K562 (cell line): ENCODE measurements around the gene ARHGAP42. TPM values are rescaled to one million over a fixed set of nuclear protein-coding genes. Genes with fewer than 3 reads are reported as not detected.
A peak's percentile ranks its signal among the peaks of the same experiment; 100 is the strongest.

ENCODE experiments used
- ATAC-seq: fragments of 200-7000 bp; cut with Tn5 transposase; 3 replicates; pipeline ENCODE4 v1.9.1; 2020; ENCODE audit warnings: moderate library complexity
- BruUV-seq: library from RNA; stranded (reverse); fragments of 400-500 nt; replicated peaks from 2 replicates; lab custom pipeline; 2021; lab: Mats Ljungman, UMichigan
- CTCF ChIA-PET: fragments of 300-600 bp; formaldehyde crosslinking; extraction: SDS; loops from one replicate; lab custom pipeline; 2021; ENCODE audit warnings: low intra/inter-chr PET ratio; lab: Yijun Ruan, JAX
- POLR2A ChIA-PET: fragments of 300-600, 350-650 bp; sonication (Branson Sonifier 250); formaldehyde crosslinking; extraction: SDS; loops from one replicate; lab custom pipeline; 2021; ENCODE audit warnings: antibody characterized with exemption, inconsistent platforms; lab: Yijun Ruan, JAX
- DNase-seq, 4 experiments: peaks; one replicate each; pipeline versions ENCODE4 v3.0.0 to v3.0.0-alpha.2; 2011 to 2018; ENCODE audit warnings: low spot score in 3 of 4, mixed read lengths in 3 of 4; ENCODE audit errors: extremely low read depth in 1 of 4
- FAIRE-seq: peaks from 2 replicates; lab custom pipeline; 2011; peaks lifted over from hg19 to GRCh38; lab: Jason Lieb, UNC
- H2AFZ ChIP-seq: 2 replicates; pipeline ENCODE4 v1.6.0; 2011; ENCODE audit warnings: low read depth, low read length, control low read depth, inconsistent platforms
- H3K27ac ChIP-seq: fragments of 200-600 bp; 3 replicates; pipeline ENCODE4 v1.8.0; 2011; ENCODE audit warnings: low read depth, mild to moderate bottlenecking, control low read depth, inconsistent platforms, low read length, moderate library complexity, mixed read lengths; ENCODE audit errors: extremely low read depth
- H3K27me3 ChIP-seq, 2 experiments: fragments of 300-600 bp in 1 of 2; 2 replicates in 1 of 2; 3 replicates in 1 of 2; pipeline versions ENCODE4 v1.6.0 to v1.8.0; 2011; ENCODE audit warnings: inconsistent platforms in 2 of 2, low read length in 2 of 2, mild to moderate bottlenecking in 1 of 2, mixed read lengths in 1 of 2, moderate library complexity in 1 of 2; ENCODE audit not compliant: control insufficient read depth in 2 of 2, insufficient read depth in 2 of 2
- H3K36me3 ChIP-seq: fragments of 300-600 bp; 3 replicates; pipeline ENCODE4 v1.8.0; 2011; ENCODE audit warnings: mild to moderate bottlenecking, low read length, inconsistent platforms; ENCODE audit not compliant: control insufficient read depth, insufficient read depth
- H3K4me1 ChIP-seq, 2 experiments: fragments of 200-600 bp in 1 of 2; replicated peaks in 1 of 2; 2 replicates in 1 of 2; 3 replicates in 1 of 2; pipeline versions ENCODE4 v1.5.1 to v1.8.0; 2011; ENCODE audit warnings: inconsistent platforms in 2 of 2, low read length in 2 of 2, mild to moderate bottlenecking in 1 of 2, mixed read lengths in 1 of 2, moderate library complexity in 1 of 2; ENCODE audit not compliant: control insufficient read depth in 2 of 2, insufficient read depth in 2 of 2
- H3K4me2 ChIP-seq: 2 replicates; pipeline ENCODE4 v1.6.1; 2011; ENCODE audit warnings: low read length, control low read depth, inconsistent platforms, mixed read lengths; ENCODE audit not compliant: insufficient read depth
- H3K4me3 ChIP-seq: fragments of 200-600 bp; sonication (generic), shearing (Covaris generic); 2 replicates; pipeline ENCODE4 v1.5.1; 2016; ENCODE audit warnings: control low read depth, inconsistent platforms
- H3K79me2 ChIP-seq: fragments of 200-600 bp; 3 replicates; pipeline ENCODE4 v1.8.0; 2011; ENCODE audit warnings: low read length, inconsistent platforms; ENCODE audit not compliant: control insufficient read depth, insufficient read depth
- H3K9ac ChIP-seq, 2 experiments: 2 replicates each; pipeline versions ENCODE4 v1.6.0 to v1.6.1; 2011; ENCODE audit warnings: low read depth in 2 of 2, low read length in 2 of 2, control low read depth in 1 of 2, inconsistent platforms in 1 of 2, mild to moderate bottlenecking in 1 of 2, mixed read lengths in 1 of 2; ENCODE audit not compliant: insufficient read depth in 1 of 2
- H3K9me1 ChIP-seq: one replicate; pipeline ENCODE4 v1.6.0; 2011; ENCODE audit warnings: inconsistent platforms, mild to moderate bottlenecking, low read length, moderate library complexity; ENCODE audit not compliant: control insufficient read depth, insufficient read depth
- H3K9me3 ChIP-seq: replicated peaks from 2 replicates; pipeline ENCODE4 v1.5.1; 2011; ENCODE audit warnings: low read depth, low read length, inconsistent platforms; ENCODE audit not compliant: control insufficient read depth, insufficient read depth
- H4K20me1 ChIP-seq: replicated peaks from 2 replicates; pipeline ENCODE4 v1.6.1; 2011; ENCODE audit warnings: low read length, inconsistent platforms, mixed read lengths; ENCODE audit not compliant: control insufficient read depth, insufficient read depth
- ERF ChIP-seq: fragments of 450-650 bp; formaldehyde crosslinking; IDR thresholded peaks from 2 replicates; pipeline ENCODE4 v1.4.0; 2020; ENCODE audit warnings: mild to moderate bottlenecking, mixed read lengths
- GTF2F1 ChIP-seq: IDR thresholded peaks from 2 replicates; pipeline ENCODE4 v1.6.1; 2011; ENCODE audit warnings: low read depth, low read length, improper control_type of control experiment
- MTA3 ChIP-seq: fragments of 450-650 bp; formaldehyde crosslinking; IDR thresholded peaks from 2 replicates; pipeline ENCODE4 v1.6.1; 2017; ENCODE audit warnings: mild to moderate bottlenecking, borderline replicate concordance
- PML ChIP-seq: IDR thresholded peaks from 2 replicates; pipeline ENCODE4 v1.6.1; 2012; ENCODE audit warnings: low read length, inconsistent platforms
- POLR2AphosphoS2 ChIP-seq: IDR thresholded peaks from 2 replicates; pipeline ENCODE4 v1.6.1; 2012; ENCODE audit warnings: low read length, improper control_type of control experiment
- TCF3 ChIP-seq: sonication (generic); formaldehyde crosslinking; IDR thresholded peaks from 2 replicates; pipeline ENCODE4 v1.4.0; 2020; ENCODE audit warnings: mild to moderate bottlenecking, missing genetic modification reagents
- ZNF347 ChIP-seq: fragments of 450-650 bp; formaldehyde crosslinking; IDR thresholded peaks from 2 replicates; pipeline ENCODE4 v1.4.0; 2020; ENCODE audit warnings: low read depth, mild to moderate bottlenecking, moderate library complexity
- ZNF764 ChIP-seq: fragments of 250-450 bp; sonication (Bioruptor Pico); IDR thresholded peaks from 2 replicates; pipeline ENCODE4 v1.4.0; 2020; ENCODE audit warnings: low read depth, mild to moderate bottlenecking, moderate library complexity
- ZNF785 ChIP-seq: fragments of 250-450 bp; sonication (Bioruptor Pico); IDR thresholded peaks from 2 replicates; pipeline ENCODE4 v1.4.0; 2020; ENCODE audit warnings: mild to moderate bottlenecking
- WGBS: fragments of 100-300 bp; shearing (Covaris generic); methylation state at CpG from one replicate; pipeline ENCODE4 v1.1.6; 2016; ENCODE audit warnings: low coverage, mixed read lengths; ENCODE audit not compliant: insufficient coverage; ENCODE audit errors: missing lambda C conversion rate; 5-methylcytosine and 5-hydroxymethylcytosine counted together
- in situ Hi-C: fragments of 300-500 bp; cut with MboI; formaldehyde crosslinking; loops from 4 replicates; pipeline ENCODE4 v1.15.0; 2018; ENCODE audit warnings: inconsistent platforms, mixed read lengths
- intact Hi-C: fragments of 100-400 bp; cut with micrococcal nuclease; formaldehyde crosslinking; loops from 2 replicates; pipeline ENCODE4 v1.14.2; 2022
- polyA plus RNA-seq, 8 experiments: library from polyadenylated mRNA; depleted of rRNA in 4 of 8; stranded (reverse) in 5 of 8; unstranded in 3 of 8; fragments of >200 nt; fragmentation: Nextera tagmentation in 2 of 8; fragmentation: Illumina TruSeq in 1 of 8; extraction: Ambion mirVana in 2 of 8; extraction: Trizol in 1 of 8; gene quantifications; 2 replicates each; pipeline versions ENCODE4 v1.2.1 to v1.2.3, GENCODE V29; 2011 to 2014; ENCODE audit warnings: inconsistent platforms in 1 of 8, missing spikeins in 1 of 8
- total RNA-seq, 7 experiments: library from RNA; depleted of rRNA in 6 of 7; stranded (reverse); fragments of >200 nt in 6 of 7; fragmentation: Illumina TruSeq in 2 of 7; extraction: Trizol in 2 of 7; gene quantifications; 2 replicates each; pipeline versions ENCODE4 v1.2.1 to v1.2.3, GENCODE V29; 2011 to 2021; ENCODE audit warnings: low replicate concordance in 1 of 7
- TF ChIP-seq, protein P1 (sequence below): fragments of 450-650 bp; formaldehyde crosslinking; IDR thresholded peaks from 2 replicates; pipeline ENCODE4 v1.4.0; 2020; ENCODE audit warnings: mild to moderate bottlenecking, moderate library complexity

Gene ARHGAP42
- total and polyA plus RNA-seq, 9 of the 15 experiments (the other 6 are each of a cell fraction or from before 2014, with no cell fraction given), result 0.95 to 6.1 (median 2.4) TPM

DNA sequence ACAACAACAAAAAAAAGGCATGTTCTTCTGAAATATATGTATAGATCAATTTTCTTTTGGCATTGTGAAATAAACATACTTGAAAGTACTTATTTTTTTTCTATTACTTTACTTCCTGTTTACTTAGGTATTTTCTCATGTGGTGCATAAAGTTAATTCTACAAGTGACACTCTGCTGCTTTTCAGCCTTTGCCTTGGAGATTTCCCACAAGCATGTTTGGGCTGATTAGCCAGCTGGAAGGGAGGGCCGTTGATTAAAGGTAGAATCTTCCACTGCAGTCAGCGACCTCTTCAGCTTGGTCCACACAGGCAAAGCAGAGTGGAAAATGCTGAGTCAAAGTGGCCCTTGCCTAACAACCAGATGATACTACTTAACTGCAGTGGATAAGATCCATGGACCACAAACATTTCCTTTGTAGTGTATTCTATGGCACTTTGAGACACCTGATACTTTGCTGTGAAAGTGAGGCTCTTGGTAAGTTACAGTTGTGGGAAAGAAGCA is 176.0 kb downstream of the ARHGAP42 start:
- H4K20me1 ChIP-seq, result no peaks in the 10 kb centered on the region
- no TSS peak for BruUV-seq
- H3K4me1 ChIP-seq, result peaks cover 0 to 23% of the 10 kb centered on the region in 2 experiments; a peak in 2 of 5 replicates
- 3% methylated on average over 2 of the region's 2 CpGs for WGBS
- no peaks in the 10 kb centered on the region for H3K79me2 ChIP-seq
- H3K27me3 ChIP-seq, result no peaks in the 10 kb centered on the region
- no peak overlapping the region for H3K4me3 ChIP-seq
- peak overlapping the region; percentile 66 for H3K27ac ChIP-seq
- peak overlapping the region; percentile 69; the same call in 1 of the 2 replicates for H2AFZ ChIP-seq
- peak; percentile 97 for FAIRE-seq
- H3K9me1 ChIP-seq, result no peaks in the 10 kb centered on the region
- peak overlapping the region; percentile 34 for H3K4me2 ChIP-seq
- no peaks in the 10 kb centered on the region; the same call in 1 of the 3 replicates for H3K36me3 ChIP-seq
- peaks cover 2% of the 10 kb centered on the region; the same call in 1 of the 2 replicates for H3K9me3 ChIP-seq
- ChIA-PET POLR2A (no interaction called here), CTCF (no interaction called here)
- DNase-seq, result peak; percentile 26 to 90 (median 56)
- intact Hi-C loops, result no loop called here
- no peak overlapping the region; a peak in 1 of 4 replicates for H3K9ac ChIP-seq
- peak; percentile 97 for ATAC-seq
- in situ Hi-C loops, result no loop called here
- TF ChIP-seq MTA3 (0 out of 2 replicates have a peak, but pooled peaks have one; percentile 60), PML (peak; percentile 79; the same call in 1 of the 2 replicates), GTF2F1 (no peak), ZNF347 (CRISPR knock-in tag) (no peak), ZNF785 (CRISPR knock-in tag) (no peak), POLR2AphosphoS2 (no peak), ERF (CRISPR knock-in tag) (no peak), ZNF764 (no peak), TCF3 (CRISPR knock-in tag) (peak; percentile 93)
- TF ChIP-seq, protein P1, sequence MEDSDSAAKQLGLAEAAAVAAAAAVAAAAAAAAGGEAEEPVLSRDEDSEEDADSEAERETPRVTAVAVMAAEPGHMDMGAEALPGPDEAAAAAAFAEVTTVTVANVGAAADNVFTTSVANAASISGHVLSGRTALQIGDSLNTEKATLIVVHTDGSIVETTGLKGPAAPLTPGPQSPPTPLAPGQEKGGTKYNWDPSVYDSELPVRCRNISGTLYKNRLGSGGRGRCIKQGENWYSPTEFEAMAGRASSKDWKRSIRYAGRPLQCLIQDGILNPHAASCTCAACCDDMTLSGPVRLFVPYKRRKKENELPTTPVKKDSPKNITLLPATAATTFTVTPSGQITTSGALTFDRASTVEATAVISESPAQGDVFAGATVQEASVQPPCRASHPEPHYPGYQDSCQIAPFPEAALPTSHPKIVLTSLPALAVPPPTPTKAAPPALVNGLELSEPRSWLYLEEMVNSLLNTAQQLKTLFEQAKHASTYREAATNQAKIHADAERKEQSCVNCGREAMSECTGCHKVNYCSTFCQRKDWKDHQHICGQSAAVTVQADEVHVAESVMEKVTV, result peak; percentile 19; the same call in 1 of the 2 replicates
